D341Med (cell line): ENCODE data around the gene PWWP2B.

ENCODE experiments used
- DNase-seq: peaks from one replicate; pipeline ENCODE4 v3.0.0; 2012; ENCODE audit warnings: low spot score

The PWWP2B gene

GRCh38 chr10:132407243-132407746 lies 10.3 kb downstream of the PWWP2B start:
- DNase-seq: no peak

- DNase-seq: no peak
These were observed 10.9 kb downstream of the PWWP2B start for GRCh38 chr10:132407846-132408278.

- DNase-seq: no peak
These were observed 11.4 kb downstream of the PWWP2B start for GRCh38 chr10:132408367-132408781.

GRCh38 chr10:132408823-132409666 lies 12.0 kb downstream of the PWWP2B start:
- no peak for DNase-seq

- DNase-seq: no peak
These were observed 12.6 kb downstream of the PWWP2B start for GRCh38 chr10:132409667-132410028.

- DNase-seq: no peak
These were observed 13.2 kb downstream of the PWWP2B start for GRCh38 chr10:132410056-132410778.

GRCh38 chr10:132410779-132411532 lies 14.0 kb downstream of the PWWP2B start:
- no peak for DNase-seq

- DNase-seq: no peak
These were observed 14.7 kb downstream of the PWWP2B start for GRCh38 chr10:132411561-132412253.

GRCh38 chr10:132412316-132413192 lies 15.6 kb downstream of the PWWP2B start:
- no peak for DNase-seq

GRCh38 chr10:132413226-132414205 lies 16.5 kb downstream of the PWWP2B start:
- no peak for DNase-seq

- no peak for DNase-seq
These were observed 17.5 kb downstream of the PWWP2B start for GRCh38 chr10:132414402-132415016.

- DNase-seq: no peak
These were observed 18.3 kb downstream of the PWWP2B start for GRCh38 chr10:132415255-132415654.

- DNase-seq: no peak
These were observed 19.0 kb downstream of the PWWP2B start for GRCh38 chr10:132415956-132416355.

GRCh38 chr10:132416566-132417256 lies 19.7 kb downstream of the PWWP2B start:
- no peak for DNase-seq

- DNase-seq: no peak
These were observed 20.4 kb downstream of the PWWP2B start for GRCh38 chr10:132417257-132417910.

- DNase-seq: no peak
These were observed 21.0 kb downstream of the PWWP2B start for GRCh38 chr10:132417957-132418441.

GRCh38 chr10:132418527-132419416 lies 21.8 kb downstream of the PWWP2B start:
- no peak for DNase-seq
